Measurements from ENCODE around the gene VAV1.

GRCh38 chr19:6828306-6828697 lies 55.8 kb downstream of the VAV1 start:
- TF ChIP-seq CTCF (conservative IDR thresholded peaks at IDR 0.05): no peak
- no peak for TF ChIP-seq EZH2 (IDR thresholded peaks at IDR 0.05; ENCODE audit: low read depth)
